PC-3 (cell line): ENCODE results near the gene TCL1B.

Experiments
- EZH2 ChIP-seq: fragments of 300-600 bp; sonication (generic); IDR thresholded peaks from one replicate; pipeline ENCODE4 v1.6.1; 2017; ENCODE audit warnings: antibody characterized with exemption, mild to moderate bottlenecking, low read length; ENCODE audit not compliant: unreplicated experiment
- EZH2phosphoT487 ChIP-seq: fragments of 300-600 bp; sonication (generic); IDR thresholded peaks from 2 replicates; pipeline ENCODE4 v1.6.1; 2018; ENCODE audit warnings: mild to moderate bottlenecking, antibody characterized with exemption, low read length, borderline replicate concordance
- TF ChIP-seq, protein P1 (sequence below): fragments of 300-600 bp; sonication (generic); conservative IDR thresholded peaks from 2 replicates; pipeline ENCODE4 v1.5.1; 2017; ENCODE audit warnings: antibody characterized with exemption, low read depth, mild to moderate bottlenecking, low read length

DNA sequence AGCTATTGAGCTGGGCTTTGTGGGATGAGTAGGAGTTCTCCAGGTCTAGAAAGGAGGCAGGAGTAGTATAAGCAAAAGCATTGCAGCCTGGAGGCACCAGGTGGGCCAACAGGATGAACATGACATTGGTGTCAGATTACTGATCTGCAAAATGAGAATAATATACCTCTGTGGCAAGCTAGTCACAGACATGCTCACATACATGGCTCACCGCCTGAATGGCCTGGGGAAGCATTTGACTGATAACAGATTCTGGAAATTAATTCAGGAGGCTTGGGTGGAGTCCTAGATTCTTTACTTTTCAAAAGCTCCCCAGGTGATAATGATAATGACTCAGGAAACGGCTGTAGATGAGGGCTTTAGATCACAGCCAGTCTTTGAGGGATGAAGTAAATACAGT lies 709 bp downstream of the TCL1B start:
- TF ChIP-seq, protein P1, sequence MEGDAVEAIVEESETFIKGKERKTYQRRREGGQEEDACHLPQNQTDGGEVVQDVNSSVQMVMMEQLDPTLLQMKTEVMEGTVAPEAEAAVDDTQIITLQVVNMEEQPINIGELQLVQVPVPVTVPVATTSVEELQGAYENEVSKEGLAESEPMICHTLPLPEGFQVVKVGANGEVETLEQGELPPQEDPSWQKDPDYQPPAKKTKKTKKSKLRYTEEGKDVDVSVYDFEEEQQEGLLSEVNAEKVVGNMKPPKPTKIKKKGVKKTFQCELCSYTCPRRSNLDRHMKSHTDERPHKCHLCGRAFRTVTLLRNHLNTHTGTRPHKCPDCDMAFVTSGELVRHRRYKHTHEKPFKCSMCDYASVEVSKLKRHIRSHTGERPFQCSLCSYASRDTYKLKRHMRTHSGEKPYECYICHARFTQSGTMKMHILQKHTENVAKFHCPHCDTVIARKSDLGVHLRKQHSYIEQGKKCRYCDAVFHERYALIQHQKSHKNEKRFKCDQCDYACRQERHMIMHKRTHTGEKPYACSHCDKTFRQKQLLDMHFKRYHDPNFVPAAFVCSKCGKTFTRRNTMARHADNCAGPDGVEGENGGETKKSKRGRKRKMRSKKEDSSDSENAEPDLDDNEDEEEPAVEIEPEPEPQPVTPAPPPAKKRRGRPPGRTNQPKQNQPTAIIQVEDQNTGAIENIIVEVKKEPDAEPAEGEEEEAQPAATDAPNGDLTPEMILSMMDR = no peak
- no peak for TF ChIP-seq EZH2
- no peak for TF ChIP-seq EZH2phosphoT487
